Ectodermal cell (in vitro differentiated cells): Measurements from ENCODE around the gene ZDHHC17.

ENCODE experiments used
- H3K27ac ChIP-seq: 2 replicates; pipeline ENCODE4 v1.7.0; 2013; ENCODE audit warnings: mild to moderate bottlenecking, low read depth, low read length; ENCODE audit not compliant: insufficient read depth, poor library complexity, severe bottlenecking
- H3K27me3 ChIP-seq: 2 replicates; pipeline ENCODE4 v1.7.0; 2013; ENCODE audit warnings: mild to moderate bottlenecking, low read length; ENCODE audit not compliant: insufficient read depth, control insufficient read depth, poor library complexity, severe bottlenecking
- H3K36me3 ChIP-seq: one replicate; pipeline ENCODE4 v1.7.0; 2013; ENCODE audit warnings: low read length; ENCODE audit not compliant: control insufficient read depth, insufficient read depth
- H3K4me1 ChIP-seq: one replicate; pipeline ENCODE4 v1.7.0; 2013; ENCODE audit warnings: low read length; ENCODE audit not compliant: control insufficient read depth, insufficient read depth
- H3K4me3 ChIP-seq: 2 replicates; pipeline ENCODE4 v1.7.0; 2013; ENCODE audit warnings: low read depth, low read length, control low read depth; ENCODE audit not compliant: insufficient read depth
- H3K9me3 ChIP-seq: 2 replicates; pipeline ENCODE4 v1.7.0; 2013; ENCODE audit warnings: mild to moderate bottlenecking, low read length, moderate library complexity; ENCODE audit not compliant: control insufficient read depth
- WGBS, 2 experiments: methylation state at CpG; one replicate each; pipeline ENCODE4 v1.1.7; 2013; ENCODE audit warnings: missing lambda C conversion rate in 2 of 2; 5-methylcytosine and 5-hydroxymethylcytosine counted together

Gene ZDHHC17

GRCh38 chr12:76881142-76881541 is 117.2 kb downstream of the ZDHHC17 start:
- Histone ChIP-seq H3K27ac (no peak overlapping the region), H3K27me3 (no peaks in the 10 kb centered on the region), H3K9me3 (no peaks in the 10 kb centered on the region), H3K4me1 (peaks cover 19% of the 10 kb centered on the region), H3K4me3 (no peak overlapping the region), H3K36me3 (no peaks in the 10 kb centered on the region)

DNA sequence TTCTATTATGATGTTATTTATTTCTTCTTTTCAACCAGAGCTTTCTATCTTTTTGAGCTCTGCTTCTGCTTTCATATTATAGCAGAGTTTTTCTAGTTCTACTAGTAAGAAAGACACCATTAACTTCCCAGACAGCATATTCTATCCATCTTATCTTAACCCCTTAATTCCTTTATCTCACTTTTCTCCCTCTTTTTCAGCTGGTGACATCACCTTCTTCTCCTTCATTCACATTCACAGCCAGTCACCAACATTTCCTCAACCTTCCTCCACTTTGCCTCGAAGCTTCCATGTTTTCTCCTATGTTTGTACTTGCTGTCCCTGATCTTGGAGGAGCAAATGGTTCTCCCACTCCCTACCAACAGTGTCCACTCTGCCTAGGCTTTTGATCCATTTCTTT is 118.5 kb downstream of the ZDHHC17 start:
- H3K36me3 ChIP-seq: no peaks in the 10 kb centered on the region
- H3K4me3 ChIP-seq: no peak overlapping the region
- peaks cover 9% of the 10 kb centered on the region for H3K4me1 ChIP-seq
- 89 to 91% methylated on average over 1 of the region's 1 CpG for WGBS, 2 experiments
- no peaks in the 10 kb centered on the region for H3K27me3 ChIP-seq
- H3K9me3 ChIP-seq: no peaks in the 10 kb centered on the region
- H3K27ac ChIP-seq: no peak overlapping the region

DNA sequence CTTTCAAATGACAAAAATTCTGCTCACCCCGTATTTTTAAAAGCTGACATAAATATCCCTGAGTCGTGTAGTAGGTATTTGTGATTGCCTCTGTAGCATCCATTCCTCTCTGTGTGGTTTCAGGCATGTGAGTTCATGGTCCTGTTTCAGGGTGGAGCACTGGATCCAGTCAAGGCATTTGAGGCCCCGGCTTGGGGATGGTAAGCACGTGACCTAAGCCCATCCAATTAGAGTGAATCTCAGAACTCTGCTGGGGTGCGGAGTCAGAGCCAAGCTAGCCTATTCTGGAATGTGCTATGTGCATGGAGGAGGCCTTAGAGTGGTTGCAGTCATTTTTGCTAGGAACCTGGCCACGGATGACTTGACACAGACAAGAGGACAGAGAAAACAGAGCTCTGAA is 119.2 kb downstream of the ZDHHC17 start:
- H3K4me3 ChIP-seq: no peak overlapping the region
- H3K27ac ChIP-seq: no peak overlapping the region
- H3K9me3 ChIP-seq: no peaks in the 10 kb centered on the region
- H3K4me1 ChIP-seq: peaks cover 9% of the 10 kb centered on the region
- no peaks in the 10 kb centered on the region for H3K36me3 ChIP-seq
- WGBS, 2 experiments: 87 to 89% methylated on average over 6 of the region's 6 CpGs
- no peaks in the 10 kb centered on the region for H3K27me3 ChIP-seq

DNA sequence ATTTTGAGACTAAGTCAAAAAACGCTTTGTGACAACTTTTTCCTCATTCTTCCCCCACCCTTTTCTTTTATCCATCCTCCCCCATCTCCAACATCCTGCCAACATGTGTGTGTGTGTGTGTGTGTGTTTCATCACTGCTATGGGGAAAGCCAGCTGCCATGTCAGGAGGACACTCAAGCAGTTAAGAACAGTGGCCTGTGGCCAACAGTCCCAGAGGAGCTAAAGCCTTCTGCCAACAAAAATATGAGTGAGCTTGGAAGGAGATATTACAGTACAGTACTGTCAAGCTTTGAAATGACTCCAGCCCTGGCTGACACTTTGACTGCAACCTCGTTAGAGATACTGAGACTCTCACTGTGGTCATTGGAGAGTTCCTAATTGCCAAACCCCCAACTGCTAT is 119.9 kb downstream of the ZDHHC17 start:
- Histone ChIP-seq H3K4me1 (peaks cover 9% of the 10 kb centered on the region), H3K36me3 (no peaks in the 10 kb centered on the region), H3K27ac (no peak overlapping the region), H3K4me3 (no peak overlapping the region), H3K9me3 (no peaks in the 10 kb centered on the region), H3K27me3 (no peaks in the 10 kb centered on the region)
- 72 to 84% methylated on average over 1 of the region's 2 CpGs for WGBS, 2 experiments

DNA sequence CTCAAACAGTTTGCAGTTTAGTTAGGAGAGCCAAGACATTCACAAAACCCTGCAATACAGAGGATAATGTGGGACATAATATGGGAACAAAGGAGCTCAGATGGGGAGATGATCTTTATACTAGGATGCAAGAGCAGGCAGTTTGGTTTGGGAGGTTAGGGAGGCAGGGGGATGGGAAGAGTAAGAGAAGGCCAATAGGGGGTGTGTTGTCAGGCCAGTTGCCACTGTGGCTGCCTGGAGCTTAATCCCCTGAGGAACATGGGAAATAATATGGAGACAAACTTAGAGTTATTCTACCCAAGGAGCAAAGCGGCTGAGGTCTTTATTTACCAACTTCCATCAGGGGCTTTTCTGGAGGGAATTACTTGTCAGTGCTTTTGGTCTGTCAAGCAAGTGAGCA is 124.9 kb downstream of the ZDHHC17 start:
- WGBS, 2 experiments: 71 to 91% methylated on average over 1 of the region's 1 CpG
- no peaks in the 10 kb centered on the region for H3K4me1 ChIP-seq
- H3K4me3 ChIP-seq: no peak overlapping the region
- H3K36me3 ChIP-seq: no peaks in the 10 kb centered on the region
- H3K27me3 ChIP-seq: no peaks in the 10 kb centered on the region
- no peak overlapping the region for H3K27ac ChIP-seq
- H3K9me3 ChIP-seq: no peaks in the 10 kb centered on the region

DNA sequence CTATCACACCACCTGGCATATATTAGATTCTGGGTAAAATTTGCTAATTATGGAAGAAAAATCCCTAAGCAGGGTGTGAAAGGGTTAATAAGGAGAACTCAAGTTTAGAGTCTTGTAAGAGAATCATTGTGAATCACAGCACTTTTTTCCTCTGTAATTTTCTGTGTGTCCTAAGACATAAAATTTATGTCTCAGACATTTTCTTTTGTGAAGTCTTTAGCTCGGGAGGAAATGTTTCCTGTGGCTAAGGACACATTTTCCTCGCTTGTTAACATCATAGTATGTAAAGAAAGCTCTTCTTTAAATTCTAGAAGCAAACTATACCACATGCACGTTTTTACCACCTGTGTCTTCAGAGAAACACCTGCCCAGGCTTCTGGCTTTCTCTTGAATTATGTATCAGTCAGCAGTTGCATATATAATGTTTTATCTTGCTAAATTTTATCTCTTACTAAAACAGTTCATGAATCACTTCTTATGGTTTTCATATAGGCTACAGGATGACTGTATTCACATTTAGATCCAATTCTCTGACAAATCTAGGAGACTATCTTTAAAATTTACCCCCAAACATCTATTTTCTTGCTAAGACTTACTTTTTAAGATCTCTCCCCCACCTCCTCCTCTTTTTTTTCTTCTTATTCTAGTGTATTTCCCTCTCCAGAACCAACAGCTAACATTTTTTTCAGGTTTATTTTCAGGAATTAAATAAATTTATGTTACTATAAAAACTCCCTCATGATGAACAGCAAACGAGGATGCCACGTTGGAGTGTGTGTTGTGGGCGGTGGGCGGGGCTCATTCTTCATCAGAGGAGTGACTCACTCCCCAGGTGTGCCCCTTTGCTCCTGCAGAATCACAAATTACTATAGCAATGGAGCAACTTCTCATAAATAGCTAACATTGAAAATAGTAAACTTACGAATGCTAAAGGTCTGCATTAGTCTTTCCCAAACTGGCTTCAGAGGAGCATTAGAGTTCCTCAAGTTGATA is 126.5 kb downstream of the ZDHHC17 start:
- Histone ChIP-seq H3K9me3 (no peaks in the 10 kb centered on the region), H3K27me3 (no peaks in the 10 kb centered on the region), H3K27ac (no peak overlapping the region), H3K4me1 (no peaks in the 10 kb centered on the region), H3K36me3 (no peaks in the 10 kb centered on the region), H3K4me3 (no peak overlapping the region)
- 76 to 80% methylated on average over 7 to 8 of the region's 8 CpGs for WGBS, 2 experiments

DNA sequence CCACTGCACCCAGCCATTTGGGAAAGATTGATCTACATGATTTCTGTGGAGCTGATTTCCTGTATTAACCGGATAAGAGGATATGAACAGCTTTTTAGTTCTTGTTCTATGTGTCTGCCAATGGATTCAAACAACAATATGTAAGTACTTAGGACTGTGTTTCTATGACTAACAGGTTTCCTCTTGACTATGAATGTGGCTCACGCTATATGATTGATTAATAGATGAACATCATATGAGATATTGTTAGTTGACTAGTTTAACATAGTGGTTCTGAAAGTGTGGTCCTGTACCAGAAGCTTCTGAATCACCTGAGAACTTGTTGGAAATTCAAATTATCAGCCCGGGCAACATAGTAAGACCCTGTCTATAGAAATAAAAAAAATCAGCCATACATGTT is 127.7 kb downstream of the ZDHHC17 start:
- Histone ChIP-seq H3K27ac (no peak overlapping the region), H3K4me3 (no peak overlapping the region), H3K27me3 (no peaks in the 10 kb centered on the region), H3K4me1 (no peaks in the 10 kb centered on the region), H3K36me3 (no peaks in the 10 kb centered on the region), H3K9me3 (no peaks in the 10 kb centered on the region)
- 95 to 96% methylated on average over 3 of the region's 3 CpGs for WGBS, 2 experiments

DNA sequence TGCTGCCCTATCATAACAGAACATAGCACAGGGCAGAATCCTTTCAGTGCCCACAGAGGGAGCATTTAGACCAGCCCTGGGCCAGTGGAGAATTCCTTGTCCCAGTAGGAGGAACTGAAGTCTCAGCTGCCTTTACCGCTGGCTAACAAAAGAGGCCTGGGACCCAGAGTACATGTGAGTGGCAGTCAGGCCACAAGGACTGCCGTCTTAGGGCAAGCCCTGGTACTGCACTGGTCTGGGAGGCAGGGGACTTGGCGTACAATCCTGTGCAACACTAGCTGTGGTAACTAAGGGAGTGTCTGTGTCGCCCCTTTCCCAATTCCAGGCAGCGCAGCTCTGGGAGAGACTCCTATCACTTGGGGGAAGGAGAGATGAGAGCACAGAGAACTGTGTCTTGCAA is 131.9 kb downstream of the ZDHHC17 start:
- H3K4me1 ChIP-seq: no peaks in the 10 kb centered on the region
- no peaks in the 10 kb centered on the region for H3K27me3 ChIP-seq
- 91 to 93% methylated on average over 5 of the region's 5 CpGs for WGBS, 2 experiments
- H3K4me3 ChIP-seq: no peak overlapping the region
- H3K36me3 ChIP-seq: no peaks in the 10 kb centered on the region
- H3K27ac ChIP-seq: no peak overlapping the region
- no peaks in the 10 kb centered on the region for H3K9me3 ChIP-seq

DNA sequence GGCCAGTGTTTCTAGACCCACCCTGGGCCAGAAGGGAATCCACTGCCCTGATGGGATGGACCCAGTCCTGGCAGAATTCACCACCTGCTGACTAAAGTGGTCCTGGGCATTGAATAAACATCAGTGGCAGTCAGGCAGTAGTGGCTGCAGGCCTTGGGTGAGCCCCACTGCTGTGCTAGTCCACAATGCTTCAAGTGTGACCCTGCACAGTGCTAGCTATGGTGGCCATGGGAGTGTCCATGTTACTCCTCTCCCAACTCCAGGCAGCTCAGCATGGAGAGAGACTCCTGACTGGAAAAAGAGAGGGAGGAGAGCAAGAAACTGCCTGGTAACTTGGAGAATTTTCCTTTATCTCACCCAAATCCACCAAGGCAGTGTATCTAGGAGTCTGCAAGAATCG is 132.4 kb downstream of the ZDHHC17 start:
- 89 to 100% methylated on average over 1 of the region's 1 CpG for WGBS, 2 experiments
- Histone ChIP-seq H3K9me3 (no peaks in the 10 kb centered on the region), H3K36me3 (no peaks in the 10 kb centered on the region), H3K4me3 (no peak overlapping the region), H3K27me3 (no peaks in the 10 kb centered on the region), H3K4me1 (no peaks in the 10 kb centered on the region), H3K27ac (no peak overlapping the region)

DNA sequence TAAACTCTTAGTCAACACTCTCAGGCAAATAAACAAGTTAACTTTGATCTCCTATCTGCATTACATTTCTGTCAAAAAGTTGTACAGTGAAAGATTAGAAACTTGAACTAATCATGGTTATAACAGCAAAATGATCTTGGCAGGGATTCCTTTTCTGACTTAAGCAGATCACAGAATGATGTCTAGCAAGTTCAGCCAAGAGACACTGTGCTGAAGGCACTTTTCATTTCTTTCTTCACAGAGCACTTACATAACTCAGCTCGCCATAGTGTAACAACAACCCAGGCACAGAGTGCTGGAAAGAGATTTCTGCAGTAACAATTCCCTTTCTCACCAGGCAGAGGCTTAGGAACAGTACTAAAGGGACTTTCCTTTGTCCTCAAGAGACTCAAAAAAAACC is 134.5 kb downstream of the ZDHHC17 start:
- Histone ChIP-seq H3K9me3 (no peaks in the 10 kb centered on the region), H3K4me1 (no peaks in the 10 kb centered on the region), H3K36me3 (no peaks in the 10 kb centered on the region), H3K27ac (no peak overlapping the region), H3K27me3 (no peaks in the 10 kb centered on the region), H3K4me3 (no peak overlapping the region)
- 80 to 83% methylated on average over 1 of the region's 1 CpG for WGBS, 2 experiments
